Measurements from ENCODE around the gene CARMIL3. TPM values are rescaled to one million over a fixed set of nuclear protein-coding genes. Genes with fewer than 3 reads are reported as not detected.

CARMIL3 gene
- total and polyA plus RNA-seq, 2 of the 4 experiments (the other 2 are of a cell fraction) = under 0.01 TPM; not detected in 1

- H3K18ac ChIP-seq (ENCODE audit: low read depth, low read length) = no peak overlapping the region
- no peak for DNase-seq
- H2BK120ac ChIP-seq (ENCODE audit: low read depth, low read length) = no peak overlapping the region
- H3K27ac ChIP-seq (ENCODE audit: insufficient read depth, low read length) = no peak overlapping the region
- peaks cover 3% of the 10 kb centered on the region; the same call in 1 of the 2 replicates for H3K4me1 ChIP-seq (ENCODE audit: control insufficient read depth, insufficient read depth, low read length)
- no peak overlapping the region for H3K56ac ChIP-seq (ENCODE audit: extremely low read depth, insufficient read depth, low read length)
- H3K9ac ChIP-seq (ENCODE audit: low read depth, low read length) = no peak overlapping the region
- ChIA-PET CTCF (interaction anchor here (0.8 to 3.5 kb wide), 5 partner anchors 9 to 32 kb away, joined by 4 to 30 read pairs (median 7); partner anchors contain the start of genes DCAF11 and NRL), POLR2A (ENCODE audit: unreplicated experiment) (no interaction called here)
- no peak overlapping the region for H3K23ac ChIP-seq (ENCODE audit: low read depth, low read length)
- WGBS, 2 experiments (ENCODE audit: extremely low coverage in 2 of 2, insufficient read length in 1 of 2) = 100% methylated on average over 1 of the region's 6 CpGs; no CpG with 5 or more reads in 1 of the 2 experiments
- no peak overlapping the region for H4K8ac ChIP-seq (ENCODE audit: low read depth in 2 of 2, low read length in 2 of 2)
- H2BK5ac ChIP-seq (ENCODE audit: low read depth, low read length, poor library complexity, severe bottlenecking) = no peak overlapping the region
- H3K36me3 ChIP-seq (ENCODE audit: control insufficient read depth, insufficient read depth, low read length) = no peaks in the 10 kb centered on the region
- ATAC-seq (ENCODE audit: low read depth) = no peak
- dilution Hi-C loops (cut with HindIII; ENCODE audit: low sequenced_read_pairs, unreplicated experiment) = no loop called here
- H3K79me1 ChIP-seq (ENCODE audit: low read depth in 1 of 2, low read length in 2 of 2) = peaks cover 0 to 5% of the 10 kb centered on the region in 2 experiments; a peak in 2 of 4 replicates
- 0 out of 2 replicates have a peak, but pooled peaks cover 5% of the 10 kb centered on the region for H3K9me1 ChIP-seq (ENCODE audit: insufficient read depth, low read length)
- H2AFZ ChIP-seq (replicated peaks; ENCODE audit: low read length, poor library complexity) = no peak overlapping the region
- H4K20me1 ChIP-seq (ENCODE audit: insufficient read depth, low read length) = no peaks in the 10 kb centered on the region
- TF ChIP-seq CEBPB (IDR thresholded peaks at IDR 0.05; ENCODE audit: low read depth, low read length) = no peak
- no peak for TF ChIP-seq RFX5 (IDR thresholded peaks at IDR 0.05; ENCODE audit: low read depth, low read length)
- no peak for TF ChIP-seq MAZ (IDR thresholded peaks at IDR 0.05; ENCODE audit: borderline replicate concordance, low read depth, low read length)
- H2BK15ac ChIP-seq (ENCODE audit: low read depth, low read length) = no peak overlapping the region
- H3K4me3 ChIP-seq (ENCODE audit: insufficient read depth, low read depth, low read length) = no peak overlapping the region
- BruUV-seq (replicated peaks) = no TSS peak
- H3K14ac ChIP-seq (replicated peaks; ENCODE audit: low read depth, low read length) = no peak overlapping the region
- H3K4me2 ChIP-seq (ENCODE audit: low read depth, low read length) = no peak overlapping the region
- no peak overlapping the region for H2AK5ac ChIP-seq (ENCODE audit: low read depth, low read length)
- peaks cover 14% of the 10 kb centered on the region for H3K27me3 ChIP-seq (ENCODE audit: control insufficient read depth, insufficient read depth, low read length)
- no peaks in the 10 kb centered on the region for H3K9me3 ChIP-seq (ENCODE audit: control insufficient read depth, insufficient read depth, low read length)
- no peak overlapping the region for H2AK9ac ChIP-seq (replicated peaks; ENCODE audit: low read depth, low read length, poor library complexity)
- no peak overlapping the region for H4K5ac ChIP-seq (ENCODE audit: low read depth, low read length)
- in situ Hi-C loops (cut with MboI; ENCODE audit: low sequenced_read_pairs) = loop anchor here (5.0 to 10.0 kb wide), 2 partner anchors 33 to 115 kb away; no protein-coding TSS in a partner anchor
- intact Hi-C loops (cut with micrococcal nuclease) = loop anchor here (1.0 kb wide), 3 partner anchors 32 to 116 kb away; no protein-coding TSS in a partner anchor
- H2BK20ac ChIP-seq (ENCODE audit: low read depth, low read length) = no peak overlapping the region
- no peak overlapping the region for H3K4ac ChIP-seq (ENCODE audit: low read depth, low read length)
- H4K91ac ChIP-seq (ENCODE audit: insufficient read depth, low read depth, low read length) = no peak overlapping the region
Observed at GRCh38 chr14:24089890-24090289, 38.1 kb downstream of the CARMIL3 start.

Measured in IMR-90 (cell line).